Stimulated activated CD8-positive, alpha-beta memory T cell treated with anti-CD3 and anti-CD28 coated beads, Interleukin-7, amount 100 ng/mL, for 48 hours (primary cell): ENCODE measurements around the gene PGM3.
"Not testable (repeated sequence)": the region's sequence is repeated elsewhere in the genome, so short reads cannot be mapped to it uniquely, and the experiment has no call there.

Experiments used
- DNase-seq, 2 donors: peaks; one replicate each; pipeline ENCODE4 v3.0.0-alpha.2; 2020; ENCODE audit warnings: low read depth in 1 of 2; ENCODE audit errors: extremely low read depth in 1 of 2

Gene PGM3

GRCh38 chr6:83192871-83193746 is at the start of gene PGM3, which contains the start of gene RWDD2A:
Gene PGM3, minus strand, starts transcription at chr6:83193265. Its CDS starts 2,253 bp downstream, at chr6:83191012.
Gene RWDD2A, plus strand, starts transcription at chr6:83193357. Its CDS starts 1,095 bp downstream, at chr6:83194452.
- peak; percentile 80 to 81 for DNase-seq

- DNase-seq: no peak
These were observed 38.1 kb upstream of the PGM3 start for GRCh38 chr6:83231146-83231545.

- DNase-seq: no peak
These were observed 33.5 kb upstream of the PGM3 start for GRCh38 chr6:83226517-83226916.

- no peak for DNase-seq
These were observed 28.9 kb upstream of the PGM3 start for GRCh38 chr6:83221889-83222479.

- DNase-seq: no peak
These were observed 28.2 kb upstream of the PGM3 start for GRCh38 chr6:83221276-83221675.

GRCh38 chr6:83220121-83220520 is 27.1 kb upstream of the PGM3 start:
- no peak for DNase-seq

- no peak for DNase-seq
These were observed 25.6 kb upstream of the PGM3 start for GRCh38 chr6:83218646-83219045.

GRCh38 chr6:83216806-83217205 is 23.7 kb upstream of the PGM3 start:
- no peak for DNase-seq

GRCh38 chr6:83215131-83216047 is 22.3 kb upstream of the PGM3 start:
- DNase-seq: no peak

GRCh38 chr6:83202031-83202430 is 9.0 kb upstream of the PGM3 start:
- no peak for DNase-seq

GRCh38 chr6:83199863-83200225 is 6.8 kb upstream of the PGM3 start:
- no peak for DNase-seq

- DNase-seq: no peak
These were observed 6.3 kb upstream of the PGM3 start for GRCh38 chr6:83199173-83199862.

- no peak for DNase-seq
These were observed 5.6 kb upstream of the PGM3 start for GRCh38 chr6:83198486-83199172.

GRCh38 chr6:83193747-83194566 is 892 bp upstream of the PGM3 start:
- no peak for DNase-seq

GRCh38 chr6:83192456-83192855 is 609 bp downstream of the PGM3 start:
- no peak for DNase-seq

GRCh38 chr6:83191974-83192373 is 1.1 kb downstream of the PGM3 start:
- DNase-seq: not testable (repeated sequence)

- DNase-seq: no peak
These were observed 2.4 kb downstream of the PGM3 start for GRCh38 chr6:83190626-83191025.

- no peak for DNase-seq
These were observed 4.6 kb downstream of the PGM3 start for GRCh38 chr6:83188501-83188900.

GRCh38 chr6:83185096-83185495 is 8.0 kb downstream of the PGM3 start:
- DNase-seq: no peak
